ENCODE results near the gene FPR2.
"Not testable (repeated sequence)": the region's sequence is repeated elsewhere in the genome, so short reads cannot be mapped to it uniquely, and the experiment has no call there.

Gene FPR2

DNA sequence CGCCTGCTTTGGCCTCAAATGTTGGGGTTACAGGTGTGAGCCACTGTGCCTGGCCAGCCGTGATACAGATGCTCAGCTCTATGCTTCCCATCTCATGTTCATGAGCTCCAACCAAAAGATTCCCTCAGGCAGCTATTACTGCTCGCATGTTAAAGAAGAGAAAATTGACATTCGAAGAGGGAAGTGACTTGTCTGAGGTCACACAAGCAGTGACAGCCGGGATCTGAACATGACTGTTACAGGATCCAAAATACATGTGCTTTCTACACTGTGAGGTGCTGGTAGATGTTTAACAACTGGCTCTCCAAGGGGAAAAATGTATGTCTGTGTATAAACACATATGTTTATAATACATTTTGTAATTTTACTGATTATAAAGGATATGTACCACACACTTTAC is 20.6 kb upstream of the FPR2 start:
- DNase-seq = no peak

DNA sequence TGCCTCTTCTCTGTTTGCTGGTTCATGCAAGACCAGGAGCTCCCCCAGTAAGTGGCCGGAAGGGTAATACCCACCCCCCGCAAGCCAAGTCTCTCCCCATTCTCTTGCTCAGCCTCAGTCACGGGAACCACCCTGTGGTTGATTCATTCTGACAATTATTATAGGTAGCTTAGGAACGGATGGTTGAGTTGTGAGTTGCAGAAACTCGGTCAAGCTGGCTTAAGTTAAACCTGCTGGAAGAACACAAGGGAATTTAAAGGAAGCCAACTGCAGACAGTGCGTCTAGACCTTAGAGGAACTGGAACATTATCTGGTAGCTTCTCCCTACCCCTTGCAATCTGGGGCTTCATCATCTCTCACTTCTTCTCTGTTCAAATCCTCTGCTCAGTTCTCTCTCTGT is 18.2 kb upstream of the FPR2 start:
- DNase-seq = no peak

DNA sequence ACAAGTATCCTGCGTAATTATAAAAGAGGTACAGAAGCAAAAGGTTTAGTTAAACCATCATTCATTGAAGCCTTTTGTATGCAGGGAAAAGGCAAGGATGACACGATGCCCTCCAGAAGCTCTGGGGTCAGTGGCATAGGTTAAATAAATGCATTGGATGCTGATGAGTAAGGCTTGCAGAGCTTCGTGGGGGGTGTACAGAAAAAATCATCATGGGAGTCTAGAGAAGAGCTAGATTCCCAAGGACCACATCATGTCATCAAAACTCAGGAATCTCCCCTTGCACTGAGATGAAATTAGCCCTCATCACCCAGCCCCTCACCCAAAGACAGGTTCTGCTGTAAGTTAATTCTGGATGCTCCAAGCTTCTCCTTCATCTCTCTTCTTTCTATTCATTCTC is 17.6 kb upstream of the FPR2 start:
- no peak for DNase-seq

DNA sequence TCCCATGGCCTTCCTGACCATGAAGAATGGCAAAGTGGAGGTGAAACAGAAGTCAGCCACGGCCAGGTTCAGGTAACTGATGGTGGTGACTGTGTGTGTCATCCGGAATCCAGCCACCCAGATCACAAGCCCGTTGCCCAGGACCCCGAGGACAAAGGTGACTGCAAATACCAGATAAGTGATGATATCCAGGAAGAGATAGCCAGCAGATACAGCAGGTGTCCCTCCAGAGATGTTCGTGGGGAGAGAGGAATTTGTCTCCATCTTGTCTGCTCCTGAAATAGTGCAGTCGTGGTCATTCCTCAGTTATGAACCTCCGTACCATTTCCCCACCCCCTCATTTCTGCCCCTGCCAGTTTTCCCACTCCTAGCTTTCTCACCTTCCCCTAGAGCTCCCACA is 14.2 kb upstream of the FPR2 start:
- DNase-seq = no peak

DNA sequence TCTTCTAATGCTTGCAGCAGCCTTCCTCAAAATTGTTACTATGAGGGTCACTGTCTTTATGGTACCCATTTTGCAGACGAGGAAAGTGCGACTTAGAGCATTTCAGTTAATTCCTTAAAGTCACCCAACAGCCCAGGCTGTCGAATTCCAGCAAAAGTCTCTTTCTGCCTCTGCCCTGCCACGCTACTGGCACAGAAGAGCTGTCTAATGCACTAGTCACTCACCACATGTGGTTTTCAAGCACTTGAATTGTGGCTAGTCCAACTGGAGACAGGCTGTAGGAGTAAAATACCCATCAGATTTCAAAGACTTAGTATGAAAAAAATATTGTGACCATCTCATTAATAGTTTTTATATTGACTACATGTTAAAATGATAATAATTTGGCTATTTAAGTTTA is 11.0 kb upstream of the FPR2 start:
- DNase-seq = no peak

DNA sequence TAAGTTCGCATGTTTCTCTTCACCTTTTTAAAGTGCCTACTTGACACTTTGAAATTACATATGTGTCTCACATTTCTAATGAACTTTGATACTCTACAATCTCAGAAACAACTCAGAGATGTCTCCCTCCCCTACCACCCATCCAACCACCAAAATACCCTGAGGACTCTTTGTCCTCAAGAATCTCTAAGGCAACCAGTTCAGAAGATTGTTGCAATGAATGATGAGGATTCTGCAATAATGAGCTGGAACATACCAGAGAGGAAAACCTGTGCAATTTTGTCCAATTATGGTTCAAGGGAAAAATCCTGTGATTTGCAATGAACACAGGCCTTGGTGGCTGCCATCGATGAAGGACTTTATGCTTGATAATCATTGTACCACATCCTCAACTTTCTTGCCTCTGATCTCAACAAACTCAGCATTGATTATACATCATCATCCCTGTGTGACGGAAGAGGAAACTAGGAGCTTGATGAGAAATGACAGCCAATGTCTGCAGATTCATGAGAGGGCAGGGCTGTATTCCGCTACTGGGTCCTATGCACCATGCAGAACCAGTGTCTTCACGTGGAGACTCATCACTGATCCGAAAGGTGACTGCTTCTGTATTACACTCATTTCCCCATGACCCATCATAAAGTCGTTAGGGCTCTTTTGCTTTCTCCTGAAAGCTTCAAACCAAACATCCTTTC is 10.4 kb upstream of the FPR2 start:
- no peak for DNase-seq

DNA sequence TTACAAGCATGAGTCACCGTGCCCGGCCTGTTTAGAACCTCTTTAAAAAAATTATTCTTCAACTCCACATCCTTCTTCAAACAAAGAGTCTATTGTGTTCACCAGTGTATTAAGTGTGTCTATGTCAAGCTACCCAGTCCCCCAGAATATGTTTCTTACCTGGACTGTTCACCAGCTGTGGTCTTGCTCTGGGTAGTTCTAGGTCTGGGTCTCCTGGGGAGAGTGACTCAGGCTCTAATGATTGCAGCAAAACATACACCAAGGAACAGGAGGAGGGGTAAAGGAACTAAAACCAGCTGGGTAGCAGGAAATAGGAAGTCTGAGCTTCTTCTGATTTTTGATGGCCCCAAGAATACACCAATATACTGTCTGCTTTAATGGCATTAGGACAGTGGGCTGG is 9.3 kb upstream of the FPR2 start, which contains the start of gene FPR1:
TSS of gene FPR1 (minus strand) at position 224 of the 400 bp plus-strand sequence. CDS start 4,884 bp downstream, outside the sequence.
- no peak for DNase-seq

DNA sequence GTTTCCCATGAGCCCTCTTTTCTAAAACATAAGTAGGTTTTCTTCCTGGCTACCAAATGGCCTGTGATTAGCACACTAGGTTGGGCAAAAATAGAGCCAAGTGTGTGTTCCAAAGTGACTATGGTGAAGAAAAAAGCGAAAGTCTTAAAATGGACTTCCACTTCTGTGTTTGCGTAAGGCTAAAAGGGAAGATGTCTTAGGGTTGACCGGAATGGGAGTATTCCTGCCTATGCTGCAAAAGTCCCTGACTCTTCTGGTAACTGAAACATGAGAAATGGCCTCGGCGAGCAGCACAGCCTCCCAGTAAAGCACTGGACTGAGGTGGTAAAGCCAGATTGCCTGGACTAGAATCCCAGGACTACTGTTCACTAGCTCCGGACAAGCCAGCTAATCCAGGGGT is 6.9 kb upstream of the FPR2 start:
- DNase-seq = no peak

DNA sequence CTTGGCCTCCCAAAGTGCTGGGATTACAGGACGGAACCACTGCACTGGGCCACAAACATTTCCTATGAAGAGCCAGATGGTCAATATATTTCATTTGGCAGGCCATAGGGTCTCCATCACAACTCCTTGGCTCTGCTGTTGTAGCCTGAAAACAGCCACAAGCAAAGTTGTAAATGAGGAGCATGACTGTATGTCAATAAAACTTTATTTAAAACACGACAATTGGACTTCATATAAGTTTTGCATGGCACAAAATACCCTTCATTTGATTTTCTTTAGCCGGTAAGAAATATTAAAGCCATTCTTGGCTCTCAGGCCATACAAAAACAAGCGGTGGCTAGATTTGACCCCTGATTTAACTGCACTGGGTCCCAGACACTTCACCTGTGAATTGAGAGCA is 6.2 kb upstream of the FPR2 start:
- no peak for DNase-seq

DNA sequence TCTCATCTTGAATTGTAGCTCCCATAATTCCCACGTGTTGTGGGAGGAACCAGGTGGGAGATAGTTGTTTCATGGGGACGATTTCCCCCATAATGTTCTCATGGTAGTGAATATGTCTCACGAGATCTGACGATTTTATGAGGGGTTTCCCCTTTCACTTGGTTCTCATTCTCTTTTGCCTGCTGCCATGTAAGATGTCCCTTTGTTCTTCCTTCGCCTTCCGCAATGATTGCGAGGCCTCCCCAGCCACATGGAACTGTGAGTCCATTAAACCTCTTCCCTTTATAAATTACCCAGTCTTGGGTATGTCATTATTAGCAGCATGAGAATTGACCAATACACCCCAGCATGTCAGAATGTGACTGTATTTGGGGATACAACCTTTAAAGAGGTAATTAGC is 5.4 kb upstream of the FPR2 start:
- no peak for DNase-seq

DNA sequence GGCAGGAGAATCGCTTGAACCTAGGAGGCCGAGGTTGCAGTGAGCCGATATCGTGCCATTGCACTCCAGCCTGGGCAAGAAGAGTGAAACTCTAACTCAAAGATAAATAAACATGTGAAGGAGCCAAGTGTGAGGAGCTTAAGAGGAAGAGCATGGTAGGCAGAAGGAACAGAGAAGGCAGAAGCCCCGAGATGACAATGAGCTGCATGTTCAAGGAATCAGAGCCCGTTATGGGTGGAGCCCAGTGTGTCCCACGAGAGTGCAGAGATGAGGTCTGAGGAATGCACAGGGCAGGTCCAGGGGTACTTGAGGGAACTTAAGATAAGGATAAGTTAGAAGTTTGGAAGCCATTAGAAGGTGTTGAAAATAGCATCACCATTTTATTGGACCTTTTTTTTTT is 716 bp downstream of the FPR2 start:
- DNase-seq = no peak

DNA sequence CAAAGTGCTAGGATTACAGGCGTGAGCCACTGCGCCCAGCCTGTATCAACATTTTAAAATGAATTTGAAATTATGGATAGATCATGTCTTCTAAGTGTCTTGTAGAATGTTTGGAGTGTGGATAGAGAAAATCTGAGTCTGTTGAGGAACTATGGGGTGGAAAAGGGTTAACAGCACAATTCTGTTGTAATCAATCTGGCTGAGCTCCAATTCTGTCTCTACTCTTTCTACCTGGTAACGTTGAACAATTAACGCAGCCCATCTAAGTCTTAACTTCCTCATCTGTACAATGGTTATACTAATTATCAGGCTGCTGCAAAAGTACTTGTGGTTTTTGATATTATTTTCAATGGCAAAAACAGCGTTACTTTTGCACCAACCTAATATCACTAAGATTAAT is 4.1 kb downstream of the FPR2 start:
- no peak for DNase-seq

DNA sequence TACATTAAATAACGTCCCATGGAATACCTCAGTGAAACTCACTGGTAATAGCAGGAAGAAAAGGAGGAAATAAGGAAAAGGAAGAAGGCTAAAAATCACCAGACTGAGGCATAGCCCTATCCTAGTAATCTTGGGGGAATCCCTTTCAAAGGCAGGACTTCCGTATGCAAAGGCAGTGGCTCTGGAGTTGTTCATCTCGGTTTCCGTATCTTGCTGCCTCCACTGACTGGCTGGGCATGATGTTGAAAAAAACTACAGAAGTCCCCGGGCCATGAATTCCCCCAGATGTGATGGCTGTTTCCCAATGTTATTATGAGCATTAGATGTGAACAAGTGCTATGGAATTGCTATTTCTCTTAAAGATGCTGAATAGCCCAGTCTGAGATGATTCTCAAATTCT is 5.5 kb downstream of the FPR2 start:
- no peak for DNase-seq

DNA sequence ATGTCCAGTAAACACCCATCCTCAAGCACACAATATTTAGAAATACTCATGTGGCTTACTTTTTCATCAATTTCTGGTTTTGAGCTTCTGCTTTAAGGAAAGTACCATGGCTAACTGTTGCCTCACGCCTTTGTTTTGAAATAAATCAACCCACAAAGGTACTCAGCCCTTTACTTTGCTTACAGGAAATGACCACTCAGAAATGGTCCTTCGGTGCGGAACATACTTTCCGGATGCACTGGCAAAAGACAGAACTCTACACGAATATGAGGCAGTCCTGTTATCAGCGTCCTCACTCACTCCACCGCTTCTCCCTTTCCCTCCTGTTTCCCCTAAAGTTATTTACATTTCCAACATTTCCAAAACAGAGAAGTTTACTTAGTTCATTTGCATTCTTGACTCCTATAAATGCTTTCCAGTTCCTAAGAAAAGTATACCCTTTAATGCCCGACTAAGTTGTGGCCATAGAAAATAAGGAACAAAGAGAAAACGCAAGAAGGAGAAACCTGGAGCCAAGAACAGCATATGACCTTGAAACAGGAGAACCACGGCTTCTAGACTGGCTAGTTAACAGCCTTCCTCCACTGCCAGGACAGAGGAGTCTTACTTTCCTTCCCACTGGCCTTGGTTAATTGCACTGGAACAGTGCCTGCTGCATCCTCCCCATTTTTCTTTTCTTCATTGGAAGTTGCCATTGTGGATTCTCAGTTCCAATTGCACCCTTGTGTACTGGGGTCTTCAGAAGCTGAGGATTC is 10.6 kb downstream of the FPR2 start:
- DNase-seq = no peak

DNA sequence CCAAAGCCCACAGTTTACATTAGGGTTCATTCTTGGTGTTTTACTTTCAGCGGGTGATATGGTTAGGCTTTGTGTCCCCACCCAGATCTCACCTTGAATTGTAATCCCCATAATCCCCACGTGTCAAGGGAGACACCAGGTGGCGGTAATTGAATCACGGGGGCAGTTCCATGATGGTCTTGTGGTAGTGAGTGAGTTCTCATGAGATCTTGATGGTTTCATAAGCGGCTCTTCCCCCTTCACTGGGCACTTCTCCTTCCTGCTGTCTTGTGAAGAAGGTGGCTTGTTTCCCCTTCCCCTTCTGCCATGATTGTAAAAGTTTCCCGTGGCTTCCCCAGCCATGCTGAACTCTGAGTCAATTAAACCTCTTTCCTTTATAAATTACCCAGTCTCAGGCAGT is 12.0 kb downstream of the FPR2 start:
- DNase-seq = no peak

DNA sequence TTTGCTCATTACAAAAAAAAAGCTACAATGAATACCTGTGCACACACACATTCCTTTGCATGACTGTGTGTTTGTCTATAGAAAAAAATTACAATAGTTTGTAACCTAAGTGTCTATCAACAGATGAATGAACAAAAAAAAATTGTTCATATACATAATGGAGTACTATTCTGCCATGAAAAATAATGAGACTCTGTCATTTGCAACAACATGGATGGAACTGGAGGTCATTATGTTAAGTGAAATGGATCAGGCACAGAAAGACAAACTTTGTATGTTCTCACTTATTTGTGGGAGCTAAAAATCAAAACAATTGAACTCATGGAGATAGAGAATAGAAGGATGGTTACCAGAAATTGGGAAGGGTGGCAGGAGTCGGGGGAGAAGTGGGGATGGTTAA is 15.6 kb downstream of the FPR2 start:
- not testable (repeated sequence) for DNase-seq

DNA sequence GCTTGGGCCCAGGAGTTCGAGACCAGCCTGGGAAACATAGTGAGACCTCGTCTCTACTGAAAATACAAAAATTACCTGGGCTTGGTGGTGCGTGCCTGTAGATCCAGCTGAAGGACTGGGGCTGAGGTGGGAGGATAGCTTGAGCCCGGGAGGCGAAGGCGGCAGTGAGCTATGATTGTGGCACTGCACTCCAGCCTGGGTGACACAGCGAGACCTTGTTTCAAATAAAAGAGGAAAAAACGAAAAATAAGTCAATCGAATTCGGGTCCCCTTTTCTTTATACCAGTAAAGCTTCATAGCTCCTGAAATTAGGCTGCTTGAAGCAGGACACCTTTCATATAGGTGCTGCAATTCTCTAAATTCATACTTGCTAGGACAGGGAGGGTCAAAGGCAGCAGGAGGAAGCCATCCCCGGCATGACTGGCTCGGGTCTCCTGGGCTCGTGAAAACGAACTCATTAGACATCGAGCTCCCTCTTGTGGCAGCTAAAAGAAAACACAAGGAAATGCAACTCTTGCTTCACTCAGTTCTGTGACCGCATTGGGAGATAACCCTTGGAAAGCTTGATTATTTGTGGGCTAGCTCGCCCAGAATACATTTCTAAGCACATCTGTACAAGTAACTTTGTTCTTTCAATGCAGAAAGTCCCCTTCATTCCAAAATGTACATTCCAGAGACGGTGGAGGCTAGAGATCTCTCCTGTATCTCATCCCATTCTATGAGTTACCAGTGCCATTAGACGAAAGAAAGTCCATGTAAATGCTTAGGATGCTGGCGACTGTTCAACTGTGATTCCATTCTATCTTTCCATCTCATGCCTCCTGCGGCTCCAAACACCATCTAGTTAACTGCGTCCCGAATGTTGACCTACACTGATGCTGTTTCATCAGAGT is 16.8 kb downstream of the FPR2 start:
- peak; percentile 48 for DNase-seq

DNA sequence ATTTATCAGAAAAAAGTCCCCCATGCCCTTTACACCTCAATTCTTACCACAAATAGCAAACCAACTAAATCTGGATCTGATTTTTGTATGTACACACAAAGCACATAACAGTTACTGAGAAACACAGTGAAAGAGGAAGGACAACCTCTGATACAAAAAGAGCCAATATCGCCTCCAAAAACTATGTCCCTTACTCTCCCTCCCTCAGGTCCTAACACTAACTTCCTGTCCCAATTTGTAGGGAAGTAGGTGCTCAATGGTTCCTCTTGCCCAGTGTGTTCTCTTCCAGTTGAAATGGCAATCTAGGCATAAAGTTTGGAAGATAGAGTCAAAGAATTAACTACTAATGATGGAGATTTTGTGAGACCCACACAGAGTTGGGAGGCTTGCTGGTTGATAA is 18.2 kb downstream of the FPR2 start:
- DNase-seq = no peak

DNA sequence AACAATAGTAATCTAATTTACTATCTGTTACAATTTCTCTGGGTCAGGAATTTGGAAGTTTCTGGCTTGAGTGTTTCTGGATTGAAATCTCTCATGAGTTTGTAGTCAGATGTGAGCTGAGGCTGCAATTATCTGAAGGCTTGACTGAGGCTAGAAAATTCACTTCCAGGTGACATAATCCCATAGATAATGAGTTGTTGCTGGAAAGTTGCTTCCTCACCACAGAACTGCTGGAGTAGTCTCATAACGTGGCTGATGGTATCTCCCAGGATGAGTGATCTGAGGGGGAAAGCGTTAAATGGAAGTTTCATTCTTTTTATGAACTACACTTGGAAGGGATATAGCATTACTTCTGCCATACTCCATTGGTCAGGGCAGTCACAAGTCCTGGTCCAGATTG is 18.7 kb downstream of the FPR2 start:
- DNase-seq = no peak

DNA sequence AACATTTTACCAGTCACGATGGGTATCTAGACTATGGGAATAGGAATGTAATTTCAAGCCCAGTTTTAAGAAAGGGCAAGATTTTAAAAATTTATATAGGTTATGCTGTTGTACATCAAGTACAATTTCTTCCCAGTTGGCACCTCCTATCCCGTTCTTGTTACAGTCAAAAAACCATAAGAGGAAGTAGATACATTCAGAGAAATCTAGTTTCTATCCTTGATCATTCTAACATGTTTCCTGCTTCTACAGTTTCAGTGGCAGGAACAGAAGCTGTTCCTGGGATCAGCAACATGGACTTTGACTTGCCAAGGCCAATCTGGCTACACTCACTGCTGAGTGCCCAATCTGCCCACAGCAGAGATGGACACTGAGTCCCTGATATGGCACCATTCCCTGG is 19.3 kb downstream of the FPR2 start:
- DNase-seq = no peak

DNA sequence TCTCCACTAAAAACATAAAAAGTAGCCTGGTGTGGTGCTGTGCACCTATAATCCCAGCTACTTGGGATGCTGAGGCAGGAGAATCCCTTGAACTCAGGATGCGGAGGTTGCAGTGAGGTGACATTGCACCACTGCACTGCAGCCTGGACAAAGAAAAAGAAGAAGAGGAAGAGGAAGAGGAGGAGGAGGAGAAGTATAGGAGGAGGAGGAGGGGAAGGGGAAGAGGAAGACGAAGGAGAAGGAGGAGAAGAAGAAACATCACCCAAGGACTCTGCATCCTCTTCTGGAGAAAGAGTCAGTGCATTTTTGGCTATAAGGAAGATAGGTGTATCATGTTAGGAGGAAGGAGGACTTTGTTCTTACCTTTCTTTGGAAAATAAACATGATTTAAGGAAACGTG is 21.0 kb downstream of the FPR2 start:
- DNase-seq = no peak

DNA sequence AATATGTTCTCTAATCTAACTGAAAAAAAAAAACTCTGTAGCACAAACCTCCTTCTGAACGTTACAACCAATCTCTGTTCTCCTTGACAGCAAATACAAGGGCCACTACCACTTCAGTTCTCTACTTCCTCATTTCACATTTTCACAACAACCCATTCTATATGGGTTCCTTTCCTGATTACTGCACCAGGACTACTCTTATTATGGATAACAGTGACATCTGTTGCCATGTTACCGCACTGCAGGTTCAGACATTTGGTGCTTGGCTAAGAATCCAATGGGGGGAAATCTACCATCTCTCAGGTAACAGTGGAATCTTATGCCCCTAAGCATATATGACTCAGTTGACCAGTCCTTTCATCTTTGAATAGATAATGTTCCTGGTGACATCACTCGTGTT is 22.4 kb downstream of the FPR2 start:
- DNase-seq = no peak

DNA sequence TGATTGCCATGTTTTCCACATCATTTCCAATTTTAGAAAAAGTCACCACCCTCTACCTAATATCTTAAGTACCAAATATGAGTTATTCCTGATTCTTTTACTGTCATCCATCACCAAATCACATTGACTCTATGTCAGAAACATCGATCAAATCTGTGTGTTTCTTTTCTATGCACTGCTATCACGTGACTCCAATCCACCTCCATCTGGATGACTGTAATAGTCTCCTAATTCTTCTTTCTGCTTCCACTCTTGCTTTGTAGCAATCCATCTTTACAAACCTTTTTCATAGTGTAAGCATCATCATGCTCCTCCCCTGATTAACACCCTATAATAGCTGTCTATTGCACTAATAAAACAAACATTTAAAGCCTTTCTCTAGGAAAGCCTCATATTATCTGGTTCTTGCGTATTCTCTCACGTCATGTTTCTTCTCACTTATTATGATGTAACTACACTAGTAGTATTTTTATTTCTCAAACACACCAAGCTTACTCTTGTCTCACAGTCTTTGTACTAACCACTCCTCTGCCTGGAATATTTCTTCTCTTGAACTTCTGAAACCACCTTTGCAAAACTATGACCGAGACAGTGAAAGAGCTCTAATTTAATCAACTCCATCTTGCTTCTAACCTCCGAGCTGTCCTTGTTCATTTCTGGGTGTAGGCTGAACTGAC is 23.3 kb downstream of the FPR2 start:
- no peak for DNase-seq

Measured in stimulated activated CD8-positive, alpha-beta memory T cell treated with anti-CD3 and anti-CD28 coated beads, Interleukin-4, amount 100 ng/mL, for 48 hours (primary cell).